AG04450 (cell line): ENCODE data around the gene TOX2. TPM values are rescaled to one million over a fixed set of nuclear protein-coding genes. Genes with fewer than 3 reads are reported as not detected.

Experiments
- CTCF ChIA-PET: fragments of 300-600, 350-600 bp; formaldehyde crosslinking; extraction: SDS; loops from one replicate; lab custom pipeline; 2022; ENCODE audit warnings: antibody characterized with exemption, inconsistent platforms; lab: Charles Lee
- POLR2A ChIA-PET: fragments of 350-600 bp; formaldehyde crosslinking; extraction: SDS; loops from one replicate; lab custom pipeline; 2021; ENCODE audit warnings: antibody characterized with exemption, inconsistent platforms; lab: Yijun Ruan, JAX
- DNase-seq: peaks from one replicate; pipeline ENCODE4 v3.0.0-alpha.2; 2011; ENCODE audit warnings: low read depth, low spot score
- H3K27ac ChIP-seq: one replicate; pipeline ENCODE4 v1.5.1; 2012; ENCODE audit warnings: low read depth, low read length, control low read depth
- H3K27me3 ChIP-seq: one replicate; pipeline ENCODE4 v1.6.0; 2012; ENCODE audit warnings: low read length; ENCODE audit not compliant: control insufficient read depth, insufficient read depth
- H3K4me3 ChIP-seq: 2 replicates; pipeline ENCODE4 v1.5.1; 2011; ENCODE audit warnings: mild to moderate bottlenecking, low read depth, low read length, control low read depth
- H3K9me3 ChIP-seq: 2 replicates; pipeline ENCODE4 v1.5.1; 2012; ENCODE audit warnings: low read length; ENCODE audit not compliant: control insufficient read depth, insufficient read depth
- polyA plus RNA-seq: library from polyadenylated mRNA; depleted of rRNA; stranded (reverse); fragments of >200 nt; gene quantifications from 2 replicates; pipeline ENCODE4 v1.2.3, GENCODE V29; 2011
- TF ChIP-seq, protein P1 (sequence below): IDR thresholded peaks from 2 replicates; pipeline ENCODE4 v1.5.1; 2011; ENCODE audit warnings: low read depth, low read length, control low read depth, inconsistent platforms

Gene TOX2
- polyA plus RNA-seq, 1 experiment, result 10.6 TPM

DNA sequence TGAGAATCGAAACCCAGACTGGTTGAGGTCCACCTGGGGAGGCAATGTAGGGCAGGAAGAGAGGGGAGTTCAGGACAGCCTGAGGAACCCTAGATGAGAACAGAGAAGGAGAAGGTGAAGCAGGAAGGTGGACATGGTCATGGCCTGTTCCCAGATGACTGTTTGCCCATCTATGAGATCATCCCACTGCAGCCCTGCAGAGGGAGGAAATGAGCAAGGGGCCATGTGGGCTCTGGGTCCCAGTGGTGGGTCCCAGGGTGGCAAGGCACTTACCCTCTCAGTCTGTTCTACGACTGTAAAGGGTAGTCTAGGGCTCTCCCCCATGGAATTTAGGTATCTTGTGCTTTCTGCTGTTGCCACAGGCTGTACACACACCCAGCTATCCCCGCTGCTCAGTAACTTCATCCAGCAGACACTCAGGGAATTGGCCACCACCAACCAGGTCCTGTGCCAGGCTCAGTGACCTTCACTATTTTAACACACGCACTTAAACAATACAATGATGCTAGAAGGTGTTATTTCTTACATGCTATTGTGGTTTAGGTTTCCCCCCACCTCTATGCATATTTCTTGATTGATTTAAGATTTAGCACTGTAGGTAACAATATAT, 89.8 kb downstream of the TOX2 start:
- TF ChIP-seq, protein P1, sequence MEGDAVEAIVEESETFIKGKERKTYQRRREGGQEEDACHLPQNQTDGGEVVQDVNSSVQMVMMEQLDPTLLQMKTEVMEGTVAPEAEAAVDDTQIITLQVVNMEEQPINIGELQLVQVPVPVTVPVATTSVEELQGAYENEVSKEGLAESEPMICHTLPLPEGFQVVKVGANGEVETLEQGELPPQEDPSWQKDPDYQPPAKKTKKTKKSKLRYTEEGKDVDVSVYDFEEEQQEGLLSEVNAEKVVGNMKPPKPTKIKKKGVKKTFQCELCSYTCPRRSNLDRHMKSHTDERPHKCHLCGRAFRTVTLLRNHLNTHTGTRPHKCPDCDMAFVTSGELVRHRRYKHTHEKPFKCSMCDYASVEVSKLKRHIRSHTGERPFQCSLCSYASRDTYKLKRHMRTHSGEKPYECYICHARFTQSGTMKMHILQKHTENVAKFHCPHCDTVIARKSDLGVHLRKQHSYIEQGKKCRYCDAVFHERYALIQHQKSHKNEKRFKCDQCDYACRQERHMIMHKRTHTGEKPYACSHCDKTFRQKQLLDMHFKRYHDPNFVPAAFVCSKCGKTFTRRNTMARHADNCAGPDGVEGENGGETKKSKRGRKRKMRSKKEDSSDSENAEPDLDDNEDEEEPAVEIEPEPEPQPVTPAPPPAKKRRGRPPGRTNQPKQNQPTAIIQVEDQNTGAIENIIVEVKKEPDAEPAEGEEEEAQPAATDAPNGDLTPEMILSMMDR, result no peak
- no peaks in the 10 kb centered on the region for H3K9me3 ChIP-seq
- H3K27ac ChIP-seq, result no peak overlapping the region
- ChIA-PET POLR2A (no interaction called here), CTCF (no interaction called here)
- DNase-seq, result no peak
- no peak overlapping the region for H3K4me3 ChIP-seq
- H3K27me3 ChIP-seq, result no peaks in the 10 kb centered on the region

DNA sequence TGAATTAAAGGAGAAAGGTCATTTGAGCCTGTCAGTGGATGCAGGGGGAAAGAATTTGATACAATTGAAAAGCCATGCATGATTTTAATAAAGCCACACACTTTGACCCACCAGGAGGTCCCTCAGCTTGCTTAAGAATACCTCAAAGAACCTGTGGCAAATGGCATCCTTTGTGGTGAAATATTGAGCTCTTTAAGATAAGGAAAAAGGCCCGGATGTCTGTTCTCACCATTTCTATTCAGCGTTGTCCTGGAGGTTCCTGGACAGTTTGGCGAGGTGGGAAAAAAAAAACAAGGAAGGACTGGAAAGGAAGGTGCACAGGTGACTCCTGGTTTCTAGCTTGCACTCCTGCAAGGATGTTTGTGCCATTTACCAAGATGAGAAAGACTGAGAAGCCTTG, 91.0 kb downstream of the TOX2 start:
- ChIA-PET POLR2A (no interaction called here), CTCF (no interaction called here)
- no peaks in the 10 kb centered on the region for H3K27me3 ChIP-seq
- H3K4me3 ChIP-seq, result no peak overlapping the region
- H3K27ac ChIP-seq, result no peak overlapping the region
- TF ChIP-seq, protein P1, result no peak
- no peak for DNase-seq
- no peaks in the 10 kb centered on the region for H3K9me3 ChIP-seq

DNA sequence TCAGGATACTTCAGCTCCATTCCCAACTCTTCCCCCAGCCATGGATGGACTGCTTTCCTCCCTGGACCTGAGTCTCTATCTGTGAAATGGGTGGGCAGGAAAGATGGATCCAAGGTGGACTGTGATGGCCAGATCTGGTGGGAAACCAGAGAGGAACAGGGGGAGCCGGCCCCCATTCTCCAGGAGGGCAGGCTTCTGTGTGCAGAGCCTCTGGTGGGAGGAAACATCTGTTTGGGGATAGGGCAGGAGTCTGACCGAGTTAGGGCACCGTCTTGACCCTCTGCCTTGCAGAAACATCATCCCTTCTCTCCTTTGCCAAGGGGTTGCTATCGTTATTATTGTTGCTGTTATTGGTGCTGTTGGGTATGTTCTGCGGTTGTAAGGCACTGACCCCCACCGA, 91.5 kb downstream of the TOX2 start:
- no peak overlapping the region for H3K27ac ChIP-seq
- H3K27me3 ChIP-seq, result no peaks in the 10 kb centered on the region
- POLR2A ChIA-PET, result no interaction called here
- no peaks in the 10 kb centered on the region for H3K9me3 ChIP-seq
- DNase-seq, result no peak
- TF ChIP-seq, protein P1, result no peak
- no peak overlapping the region for H3K4me3 ChIP-seq
- CTCF ChIA-PET, result no interaction called here

DNA sequence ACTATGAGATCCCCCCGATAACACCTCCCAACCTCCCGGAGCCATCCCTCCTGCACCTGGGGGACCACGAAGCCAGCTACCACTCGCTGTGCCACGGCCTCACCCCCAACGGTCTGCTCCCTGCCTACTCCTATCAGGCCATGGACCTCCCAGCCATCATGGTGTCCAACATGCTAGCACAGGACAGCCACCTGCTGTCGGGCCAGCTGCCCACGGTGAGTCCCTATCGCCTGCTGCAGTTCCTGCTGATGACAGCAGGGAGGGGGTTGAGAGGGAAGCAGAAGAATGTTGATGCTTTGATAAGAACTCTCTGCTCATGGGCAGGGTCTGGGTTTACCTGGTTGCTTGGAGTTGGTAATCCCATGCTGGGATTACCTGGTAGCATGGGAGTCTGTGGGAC, 91.9 kb downstream of the TOX2 start:
- ChIA-PET CTCF (no interaction called here), POLR2A (no interaction called here)
- H3K27me3 ChIP-seq, result no peaks in the 10 kb centered on the region
- DNase-seq, result no peak
- no peaks in the 10 kb centered on the region for H3K9me3 ChIP-seq
- H3K4me3 ChIP-seq, result no peak overlapping the region
- TF ChIP-seq, protein P1, result no peak
- H3K27ac ChIP-seq, result no peak overlapping the region

DNA sequence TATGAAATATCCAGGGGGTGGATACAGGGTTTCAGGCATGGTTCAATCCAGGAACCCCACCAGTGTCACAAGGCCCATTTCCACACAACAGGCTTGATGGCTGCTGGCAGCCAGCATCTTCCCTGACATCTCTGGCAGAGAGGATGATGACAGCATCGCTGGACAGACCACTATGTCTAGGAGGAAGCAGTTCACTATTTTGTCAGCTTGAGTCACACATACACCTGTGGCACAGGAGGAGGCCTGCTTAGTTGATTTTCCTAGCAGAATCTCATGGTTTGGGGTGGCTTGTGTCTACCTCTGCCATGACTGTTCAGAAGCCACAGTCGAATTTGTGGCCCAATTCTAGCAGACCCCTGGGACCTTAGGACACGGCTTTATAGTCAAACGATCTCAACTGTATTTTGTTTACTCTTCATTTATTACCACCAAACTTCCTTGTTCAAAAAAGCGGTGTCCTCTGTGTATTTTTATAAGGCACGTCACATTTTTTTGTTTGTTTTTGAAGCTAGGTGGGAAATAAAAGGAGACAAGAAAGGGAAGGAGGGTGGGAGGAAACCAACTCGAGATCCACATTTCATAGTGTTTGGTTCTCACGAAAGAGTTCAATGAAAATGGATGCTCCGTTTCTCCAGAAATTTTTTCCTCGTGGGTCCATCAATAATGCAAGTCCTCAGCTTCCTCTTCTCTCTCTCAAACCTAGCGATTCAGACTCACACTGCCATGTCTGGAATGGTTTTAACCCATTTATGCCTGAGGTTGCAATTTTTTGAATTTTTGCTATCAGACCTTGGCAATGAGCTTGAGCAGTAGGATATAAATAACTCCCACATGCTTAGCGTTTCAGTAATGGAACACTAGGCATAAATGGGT, 94.4 kb downstream of the TOX2 start:
- TF ChIP-seq, protein P1, result no peak
- H3K9me3 ChIP-seq, result no peaks in the 10 kb centered on the region
- no peak overlapping the region for H3K4me3 ChIP-seq
- no peak for DNase-seq
- H3K27ac ChIP-seq, result no peak overlapping the region
- H3K27me3 ChIP-seq, result no peaks in the 10 kb centered on the region
- ChIA-PET CTCF (no interaction called here), POLR2A (no interaction called here)
